Coronary artery (tissue), 2 donors: ENCODE results near the gene HOMER1.

ENCODE experiments used
- DNase-seq: peaks from one replicate; pipeline ENCODE4 v3.0.0-alpha.2; 2017; ENCODE audit warnings: low spot score
- H3K27ac ChIP-seq, 2 donors: fragments of 200-600 bp; sonication (generic); one replicate each; pipeline ENCODE4 v1.5.1; 2016 to 2019
- H3K4me3 ChIP-seq: fragments of 200-600 bp; sonication (generic); 2 replicates; pipeline ENCODE4 v1.5.1; 2016; ENCODE audit warnings: mild to moderate bottlenecking, moderate library complexity
- CTCF ChIP-seq: fragments of 200-600 bp; sonication (generic); IDR thresholded peaks from one replicate; pipeline ENCODE4 v1.5.1; 2019; ENCODE audit warnings: antibody characterized with exemption

Gene HOMER1

GRCh38 chr5:79505138-79505537 lies 8.8 kb downstream of the HOMER1 start:
- Histone ChIP-seq H3K4me3 (no peak overlapping the region), H3K27ac (no peak overlapping the region)
- no peak for TF ChIP-seq CTCF
- no peak for DNase-seq

- H3K27ac ChIP-seq = no peak overlapping the region
- no peak for DNase-seq
- no peak overlapping the region for H3K4me3 ChIP-seq
- no peak for TF ChIP-seq CTCF
Observed at GRCh38 chr5:79503794-79504495, 10.0 kb downstream of the HOMER1 start.

- TF ChIP-seq CTCF = no peak
- no peak overlapping the region for H3K4me3 ChIP-seq
- no peak overlapping the region for H3K27ac ChIP-seq
- no peak for DNase-seq
Observed at GRCh38 chr5:79499640-79500273, 14.2 kb downstream of the HOMER1 start.

- TF ChIP-seq CTCF = no peak
- Histone ChIP-seq H3K4me3 (no peak overlapping the region), H3K27ac (no peak overlapping the region)
- DNase-seq = no peak
Observed at GRCh38 chr5:79495311-79495710, 18.6 kb downstream of the HOMER1 start.

GRCh38 chr5:79493596-79494345 lies 20.2 kb downstream of the HOMER1 start:
- no peak for DNase-seq
- H3K27ac ChIP-seq = no peak overlapping the region
- no peak overlapping the region for H3K4me3 ChIP-seq
- TF ChIP-seq CTCF = no peak

- TF ChIP-seq CTCF = no peak
- no peak overlapping the region for H3K4me3 ChIP-seq
- no peak overlapping the region for H3K27ac ChIP-seq
- no peak for DNase-seq
Observed at GRCh38 chr5:79491690-79492317, 22.1 kb downstream of the HOMER1 start.
